HG03354 (cell line): ENCODE results near the gene TET3.

Experiments
- ATAC-seq: cut with Tn5 transposase; IDR thresholded peaks from one replicate; pipeline ENCODE4 v1.9.1; 2021; ENCODE audit warnings: mild to moderate bottlenecking; ENCODE audit not compliant: unreplicated experiment, poor library complexity, severe bottlenecking

Gene TET3

DNA sequence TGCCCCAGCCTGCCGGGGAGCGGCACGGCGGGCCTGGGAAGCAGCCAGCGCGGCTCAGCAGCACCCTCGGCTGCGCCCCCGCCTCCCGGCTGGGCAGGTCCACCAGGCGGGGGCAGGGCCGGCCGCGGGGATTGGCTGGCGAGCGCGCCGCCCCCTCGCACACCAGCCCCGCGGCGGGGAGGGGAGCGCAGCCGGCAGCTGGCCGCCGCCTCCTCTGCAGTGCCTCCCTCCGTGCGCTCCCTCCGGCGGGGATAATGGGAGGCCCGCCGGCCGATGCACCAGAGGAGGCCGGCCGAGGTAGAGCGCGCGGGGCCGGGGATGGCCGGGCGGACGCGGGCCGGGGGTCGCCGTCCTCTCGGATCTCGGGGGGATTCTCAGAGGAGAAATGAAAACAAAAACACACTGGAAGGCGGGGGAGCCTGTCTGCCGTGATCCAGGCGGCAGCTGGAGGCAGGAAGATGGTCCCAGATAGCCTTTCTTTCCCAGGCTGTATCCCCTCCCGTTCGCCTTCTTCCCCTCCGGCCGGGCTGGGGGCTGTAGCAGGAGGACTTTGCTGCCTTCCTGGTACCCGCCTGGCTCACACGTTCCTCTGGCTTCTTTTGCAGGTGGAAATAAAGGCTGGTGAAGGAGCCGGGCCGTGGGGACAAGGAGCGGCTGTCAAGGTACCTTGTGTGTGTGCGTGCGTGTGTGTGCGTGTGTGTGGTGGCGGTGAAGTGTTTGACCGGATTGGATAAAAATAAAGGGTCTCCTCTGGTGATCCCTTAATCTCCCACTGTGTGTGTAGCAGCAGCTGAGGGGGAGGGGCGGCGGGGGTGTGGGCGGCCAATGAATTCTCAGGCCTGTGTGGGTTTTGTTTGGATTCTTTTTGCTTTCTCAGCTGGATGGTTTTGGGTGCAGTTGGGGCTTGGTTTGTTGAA is 18.1 kb downstream of the TET3 start:
- ATAC-seq: peak; percentile 94

DNA sequence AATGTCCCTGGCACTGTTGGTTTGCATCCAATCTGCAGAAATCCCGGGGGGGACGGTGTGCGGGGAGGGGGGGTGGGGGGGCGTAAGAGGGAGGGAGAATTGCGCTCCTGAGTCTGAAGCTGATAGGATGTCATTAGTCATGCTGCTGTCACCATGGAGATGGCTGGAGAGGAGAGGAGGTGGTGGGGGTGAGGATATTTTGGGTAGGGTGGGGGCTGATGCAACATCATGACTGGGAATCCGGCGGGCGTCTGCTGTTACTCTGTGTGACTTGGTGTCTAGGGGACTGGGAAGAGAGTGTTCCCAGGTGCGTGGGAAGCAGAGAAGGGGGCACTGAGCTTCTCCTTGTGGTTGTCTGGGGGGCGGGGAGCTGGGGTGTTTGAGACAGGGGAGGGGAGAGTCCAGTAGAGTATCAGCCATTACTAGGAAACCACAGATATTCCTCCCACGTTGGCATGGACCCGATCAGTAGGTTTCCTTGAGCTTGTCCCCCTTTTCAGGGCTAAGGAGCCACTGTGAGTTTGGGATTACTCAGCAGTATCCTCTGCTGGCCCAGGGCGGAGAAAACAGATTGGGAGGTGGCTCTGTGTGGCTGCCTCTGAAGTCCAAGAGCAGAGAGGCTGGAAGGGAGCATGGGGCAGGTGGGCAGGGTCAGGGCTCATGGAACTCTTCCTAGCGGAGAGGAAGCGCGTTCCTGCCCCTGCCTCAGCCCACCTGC is 18.9 kb downstream of the TET3 start:
- ATAC-seq: no peak

DNA sequence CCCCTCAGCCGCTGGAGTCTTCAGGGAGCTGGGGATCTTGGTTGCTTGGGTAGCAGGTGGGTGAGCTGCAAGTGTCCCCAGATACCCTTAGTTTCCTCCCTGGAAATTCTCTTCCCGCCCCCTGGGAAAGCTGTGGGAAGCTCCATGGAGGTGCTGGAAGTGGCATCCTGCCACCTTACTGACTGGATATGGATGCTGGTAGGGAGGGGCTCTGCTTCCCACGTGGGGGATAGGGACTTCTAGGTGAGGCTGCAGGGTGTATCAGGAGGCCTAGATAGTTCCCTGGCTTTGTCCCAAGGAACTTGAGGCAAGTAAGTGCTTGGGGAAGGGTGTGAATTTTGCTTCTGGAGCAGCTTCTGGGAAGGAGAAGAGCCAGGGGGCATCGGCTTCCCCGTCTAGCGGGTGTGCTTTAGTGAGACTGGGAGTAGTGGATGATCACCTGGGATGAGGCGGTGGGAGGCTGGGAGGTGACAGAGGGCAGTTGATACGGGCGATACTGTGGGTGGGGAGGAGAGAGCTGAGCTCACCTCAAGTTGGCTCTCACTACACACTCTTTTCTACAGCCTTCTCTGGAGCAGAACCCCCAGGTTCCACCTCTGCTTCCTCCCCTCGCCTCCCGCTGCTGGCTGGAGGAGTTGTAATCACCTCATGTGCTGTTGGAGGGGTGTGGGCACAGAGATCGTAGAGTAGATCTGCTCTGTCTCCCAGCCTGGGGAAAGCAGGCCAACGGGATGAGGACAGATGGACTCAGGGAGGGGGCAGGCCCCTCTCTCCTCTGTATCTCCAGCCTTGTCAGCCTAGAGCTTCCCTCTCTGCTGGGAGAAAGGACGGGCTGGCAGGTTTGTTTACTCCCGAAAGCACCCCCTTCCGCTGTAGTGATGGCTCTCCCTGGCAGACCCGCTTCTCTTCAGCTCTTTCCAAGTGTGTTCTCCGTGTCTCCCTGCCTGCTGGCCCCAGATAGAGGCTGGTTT is 19.8 kb downstream of the TET3 start:
- no peak for ATAC-seq

DNA sequence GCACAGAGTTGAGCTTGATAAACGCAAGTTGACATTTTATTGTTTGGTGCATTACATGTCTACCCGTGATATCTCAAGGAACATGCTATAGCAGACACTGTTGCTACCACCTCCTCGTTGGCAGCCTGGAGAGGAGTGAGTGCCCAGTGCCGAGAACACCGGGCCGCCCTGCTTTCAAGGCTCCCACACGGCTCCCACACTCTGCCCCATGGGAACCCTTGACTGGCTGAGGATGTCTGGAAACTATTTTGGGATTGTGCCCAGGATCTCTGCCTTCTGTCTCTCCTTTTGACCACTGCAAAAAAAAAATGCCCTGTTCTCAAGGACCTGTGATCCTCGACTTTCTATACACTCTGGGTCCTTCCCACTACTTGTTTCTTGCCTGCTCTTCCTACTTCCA is 21.1 kb downstream of the TET3 start:
- no peak for ATAC-seq

DNA sequence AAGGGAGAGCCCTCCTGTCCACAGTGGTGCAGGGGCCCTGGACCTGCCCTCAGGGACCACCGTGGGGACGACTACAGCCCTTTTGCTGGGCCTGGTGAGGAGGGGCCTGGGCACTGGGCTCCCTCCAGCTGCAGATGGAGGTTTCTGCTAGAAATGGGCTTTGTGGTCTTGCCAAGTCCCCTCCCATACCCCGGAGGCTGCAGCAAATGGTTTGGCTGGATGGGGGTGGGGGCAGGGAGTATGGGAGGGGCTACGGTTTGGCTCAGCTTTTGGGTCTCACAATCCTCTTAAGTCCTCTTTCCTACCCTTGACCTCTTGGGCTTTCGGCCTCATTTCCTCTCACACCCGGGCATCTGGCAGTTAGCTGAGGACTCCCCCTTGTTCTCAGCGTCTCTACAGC is 21.7 kb downstream of the TET3 start:
- no peak for ATAC-seq

DNA sequence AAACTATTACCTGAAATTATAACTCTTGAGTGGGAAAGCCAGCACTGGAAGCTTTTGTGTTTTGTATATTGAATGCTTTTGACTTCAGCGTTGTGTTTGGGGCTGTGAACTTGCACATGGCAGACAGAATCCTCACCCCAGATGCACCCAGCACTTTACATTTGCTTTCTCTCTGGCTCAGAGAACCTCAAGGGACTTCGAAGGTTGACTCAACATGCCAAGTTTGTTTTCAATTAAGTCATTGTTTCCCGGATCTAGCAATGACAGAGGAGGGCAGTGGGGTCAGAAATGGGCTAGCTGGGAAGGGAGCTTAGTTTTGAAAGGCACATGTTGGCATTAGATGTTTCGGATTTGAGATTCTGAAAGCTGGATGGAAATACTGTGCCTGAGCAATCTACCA is 22.4 kb downstream of the TET3 start:
- no peak for ATAC-seq

DNA sequence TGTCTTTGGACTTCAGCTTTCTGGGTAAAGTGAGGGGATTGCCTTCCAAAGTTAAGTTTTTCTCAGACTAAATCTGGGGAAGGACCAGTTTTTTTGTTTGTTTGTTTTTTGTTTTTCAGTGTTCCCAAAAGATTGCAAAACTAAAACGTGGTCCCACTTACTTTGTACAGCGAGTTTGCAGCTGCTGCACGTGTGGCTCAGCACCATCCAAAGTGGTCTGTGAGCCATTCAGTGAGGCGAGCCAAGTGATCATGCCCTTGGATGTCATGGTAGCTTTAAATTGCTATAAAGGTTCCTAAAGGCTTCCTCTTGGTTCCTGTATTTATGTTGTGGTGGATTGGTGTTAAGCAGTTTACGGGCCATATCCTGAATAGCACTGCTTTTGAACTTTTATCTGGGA is 23.0 kb downstream of the TET3 start:
- ATAC-seq: no peak

DNA sequence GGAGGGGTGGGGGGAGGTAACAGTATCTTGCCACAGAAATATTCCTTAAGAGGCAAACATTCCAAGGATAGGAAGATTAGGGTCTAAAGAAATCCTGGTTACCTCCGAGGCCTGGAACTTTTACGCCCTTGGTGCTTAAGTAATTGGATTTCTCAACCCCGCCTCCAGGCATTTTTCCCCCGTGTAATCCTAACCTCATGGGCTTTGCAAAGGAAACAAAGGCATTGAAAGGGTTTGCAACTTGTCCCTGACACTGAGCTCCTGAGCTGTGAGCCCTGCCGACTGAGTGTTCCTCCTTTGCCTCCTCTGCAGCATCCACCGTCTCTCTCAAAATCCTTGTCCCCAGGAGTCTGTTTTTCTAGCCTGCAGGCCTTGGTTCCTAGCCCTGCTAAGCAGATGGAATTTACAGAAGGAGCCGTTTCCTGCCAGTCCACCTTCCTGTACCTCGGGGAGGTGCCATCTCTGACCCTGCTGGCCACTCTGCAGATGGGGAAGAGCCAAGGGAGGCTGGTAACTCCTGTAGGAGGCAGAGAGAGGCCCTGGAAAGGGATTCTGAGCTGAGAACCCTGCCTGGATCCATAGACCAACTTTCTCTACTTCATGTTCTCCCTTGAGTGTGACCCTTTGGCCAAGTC is 24.2 kb downstream of the TET3 start:
- ATAC-seq: no peak

DNA sequence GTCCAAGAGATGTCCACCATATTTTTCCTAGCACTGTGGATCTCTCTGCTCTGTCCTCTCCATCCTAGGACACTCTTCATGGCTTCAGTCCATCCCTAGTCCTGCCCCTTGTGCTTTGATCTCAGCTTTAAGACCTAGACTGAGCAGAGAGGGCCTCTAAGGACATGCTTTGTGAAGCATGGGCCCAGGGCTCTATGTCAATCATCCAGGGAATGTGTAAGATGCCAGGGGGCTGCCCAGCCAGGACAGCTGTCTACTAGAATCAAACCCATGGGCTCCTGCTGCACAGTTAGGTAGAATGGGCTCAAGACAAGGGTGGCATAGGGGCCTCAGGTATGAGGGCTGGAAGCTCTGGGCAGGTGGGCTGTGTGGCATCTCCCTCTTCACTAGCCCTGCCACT is 24.9 kb downstream of the TET3 start:
- ATAC-seq: no peak

DNA sequence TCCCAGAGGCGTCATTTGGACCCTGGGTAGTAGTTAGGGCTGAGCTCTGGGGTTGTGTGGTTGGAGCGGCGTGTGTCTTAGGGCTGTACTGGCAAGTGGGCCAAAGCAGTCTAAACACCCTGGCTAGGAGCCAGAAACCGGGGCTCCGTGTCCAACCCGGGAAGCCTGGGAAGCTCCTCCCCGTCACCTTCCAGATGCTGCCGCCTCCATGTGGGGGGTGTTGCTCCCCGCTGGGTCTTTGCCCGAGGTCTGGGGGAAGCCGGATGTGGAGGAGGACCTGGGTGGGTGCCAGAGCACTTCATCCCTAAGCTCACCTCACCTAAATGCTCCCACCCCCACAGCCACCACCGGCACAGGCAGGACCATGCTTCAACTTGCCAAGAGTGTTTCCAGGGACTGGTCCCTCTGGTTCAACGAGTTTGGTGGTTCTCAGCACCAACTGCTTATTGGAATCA is 25.4 kb downstream of the TET3 start:
- no peak for ATAC-seq

DNA sequence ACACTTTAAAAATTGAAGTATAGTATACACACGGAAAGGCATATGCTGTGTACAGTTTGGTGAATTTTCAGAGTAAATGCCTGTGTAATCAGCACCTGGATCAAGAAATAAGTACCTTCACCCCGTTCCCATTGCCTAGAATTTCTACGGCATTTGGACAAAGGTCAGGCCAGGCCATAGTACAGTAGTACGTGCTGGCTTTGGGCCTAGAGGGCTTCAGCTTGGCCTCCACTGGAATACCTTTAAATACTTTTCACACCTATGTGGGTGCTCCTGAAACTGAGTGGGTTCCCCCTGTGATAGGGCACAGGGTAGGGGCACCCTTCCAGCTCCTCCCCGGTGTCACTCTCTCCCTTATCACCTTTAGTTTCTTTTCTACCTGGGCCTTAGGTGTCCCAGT is 26.5 kb downstream of the TET3 start:
- no peak for ATAC-seq

DNA sequence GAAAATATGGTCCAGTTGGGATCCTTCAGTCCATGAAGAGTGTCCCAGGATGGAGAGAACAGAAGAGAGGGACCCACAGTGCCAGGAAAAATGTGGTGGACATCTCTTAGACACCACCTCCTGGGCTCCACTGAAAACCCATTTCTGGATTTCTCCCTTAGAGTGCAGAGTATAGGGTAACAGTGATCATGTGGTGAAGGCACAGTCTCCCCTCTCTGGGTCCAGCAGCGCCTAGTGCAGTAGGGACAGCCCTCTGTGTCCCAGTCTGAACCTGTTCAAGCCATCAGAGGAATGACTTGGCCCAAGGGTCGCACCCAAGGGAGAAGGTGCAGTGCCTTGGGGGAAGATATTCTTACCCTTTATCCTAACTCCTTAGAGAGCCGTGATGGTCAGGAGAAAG is 30.1 kb downstream of the TET3 start:
- ATAC-seq: no peak

DNA sequence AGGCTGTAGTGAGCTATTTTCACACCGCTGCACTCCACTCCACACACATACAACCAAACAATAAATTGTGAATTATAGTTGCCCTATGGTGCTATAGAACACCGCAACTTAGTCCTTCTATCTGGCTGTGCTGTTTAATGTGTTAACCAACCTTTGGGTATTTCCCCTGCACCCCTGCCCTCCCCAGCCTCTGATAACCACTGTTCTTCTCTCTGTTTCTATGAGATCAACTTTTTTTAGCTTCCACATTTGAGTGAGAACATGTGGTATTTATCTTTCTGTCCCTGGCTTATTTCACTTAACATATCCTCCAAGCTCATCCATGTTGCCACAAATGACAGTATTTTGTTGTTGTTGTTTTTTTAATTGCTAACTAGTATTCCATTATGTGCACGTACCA is 32.5 kb downstream of the TET3 start:
- no peak for ATAC-seq

DNA sequence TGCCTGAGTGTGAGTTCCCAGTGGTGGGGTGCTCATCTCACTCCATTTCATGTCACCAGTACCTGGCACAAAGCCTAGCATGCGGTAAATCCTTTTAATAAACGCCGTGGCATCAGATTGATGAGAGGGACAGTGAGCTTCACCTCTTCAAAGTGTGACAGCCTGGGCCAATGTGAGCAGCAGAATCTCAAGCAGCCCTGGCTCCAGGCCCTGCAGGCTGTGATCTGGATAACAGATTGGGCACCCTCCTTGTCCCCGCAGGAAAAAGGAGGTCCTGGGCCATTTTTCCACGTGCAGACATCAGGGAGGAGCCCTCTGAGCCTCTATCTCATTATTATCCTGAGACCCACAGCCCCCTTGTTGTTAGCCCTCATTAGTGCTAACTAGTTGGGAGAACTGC is 34.8 kb downstream of the TET3 start:
- no peak for ATAC-seq

DNA sequence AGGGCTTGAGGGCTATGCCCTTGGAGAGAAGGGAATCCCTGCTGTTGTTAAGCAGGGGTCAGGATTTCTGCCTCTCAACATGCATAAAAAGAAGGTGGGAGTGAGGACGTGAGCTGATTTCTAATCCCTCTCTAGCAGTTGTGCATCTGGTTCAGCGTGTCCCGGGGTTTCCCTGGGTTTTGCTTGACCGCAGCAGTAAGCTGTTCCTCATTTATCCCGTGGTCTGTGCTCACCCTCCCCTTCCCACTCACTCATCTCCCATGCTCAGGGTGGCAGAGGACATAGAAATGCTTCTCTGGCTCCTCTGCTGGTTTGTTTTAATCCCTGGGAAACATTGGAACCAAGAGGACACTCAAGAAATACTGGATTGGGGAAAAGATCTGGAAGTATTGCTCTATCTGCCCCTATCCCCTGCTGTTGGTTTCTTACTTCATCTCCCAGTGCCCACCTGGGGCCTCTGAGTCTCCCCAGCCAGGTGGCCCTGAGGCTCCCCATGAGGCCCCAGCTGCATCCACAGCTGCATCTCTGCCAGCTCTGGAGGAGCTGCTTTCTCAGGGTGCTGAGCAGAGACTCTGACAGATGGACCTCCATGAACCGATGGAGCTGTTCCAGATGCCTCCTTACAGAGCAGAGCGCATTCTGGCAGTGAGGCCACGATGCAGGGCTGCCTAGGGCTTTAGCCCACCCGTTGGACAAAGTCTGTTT is 36.1 kb downstream of the TET3 start:
- peak; percentile 45 for ATAC-seq

DNA sequence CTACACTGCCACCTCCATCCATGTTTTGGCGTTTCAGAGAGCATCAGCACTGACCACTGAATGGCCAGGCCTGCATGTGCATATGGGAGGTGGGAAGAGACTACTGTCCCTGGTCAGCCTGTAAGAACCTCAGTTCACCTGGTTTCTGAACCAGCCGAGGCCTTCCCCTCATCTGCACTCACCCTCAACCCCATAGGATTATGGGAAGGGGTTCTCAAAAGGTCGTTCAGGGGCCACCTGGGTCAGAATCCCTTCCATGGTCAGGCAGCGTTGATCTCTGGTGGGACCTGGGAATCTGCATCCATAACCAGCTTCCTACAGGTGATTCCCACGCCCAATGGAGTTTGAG is 36.7 kb downstream of the TET3 start:
- ATAC-seq: no peak

DNA sequence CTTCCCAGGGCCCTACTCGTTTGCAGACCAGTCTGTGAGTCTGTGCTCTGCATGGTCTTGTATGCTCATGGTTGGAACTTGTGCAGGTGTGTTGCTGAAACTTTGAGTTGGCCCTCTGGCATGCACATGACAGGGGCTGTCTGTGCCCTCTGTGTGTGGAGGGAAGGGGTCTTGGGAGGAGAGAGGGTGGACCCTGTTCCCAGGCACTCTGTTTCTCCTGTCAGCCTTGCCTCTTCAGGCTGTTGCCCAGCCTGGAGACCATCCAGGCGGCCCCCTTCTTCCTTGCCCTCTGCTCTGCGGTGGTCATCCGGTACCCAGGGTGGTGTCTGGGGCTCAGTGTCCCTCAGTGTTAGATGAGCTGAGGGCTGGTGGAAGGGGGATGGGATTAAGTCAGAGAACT is 39.5 kb downstream of the TET3 start:
- no peak for ATAC-seq

DNA sequence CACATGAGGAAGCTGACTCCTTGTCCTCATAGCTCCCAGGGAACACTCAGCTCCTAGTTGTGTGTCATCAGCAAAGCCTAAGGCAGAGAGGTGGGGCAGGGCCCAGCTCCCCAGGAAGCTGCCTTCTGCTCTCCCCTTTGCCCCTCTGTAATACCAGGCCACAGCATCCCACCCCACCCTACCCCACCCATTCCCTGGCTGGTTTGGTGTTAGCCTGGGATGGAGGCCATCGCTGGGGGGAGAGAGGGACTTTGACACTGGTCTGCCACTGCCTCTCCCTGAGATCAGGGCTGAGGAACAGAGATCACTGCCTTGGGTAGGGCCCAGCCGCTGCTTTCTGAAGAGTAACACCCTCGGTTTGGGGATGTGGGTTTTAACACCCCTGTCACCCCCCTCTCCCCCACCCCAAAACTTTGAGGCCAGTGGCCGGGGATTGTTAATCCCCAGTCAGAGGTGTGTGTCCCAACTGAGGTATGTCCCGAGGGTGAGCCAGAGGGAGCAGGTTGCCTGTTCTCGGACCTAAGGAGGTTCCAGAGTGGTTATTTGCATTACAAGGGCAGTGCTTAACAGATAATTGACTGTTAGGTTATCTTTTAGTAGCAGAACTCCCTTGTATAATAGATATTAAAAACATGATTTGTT is 41.4 kb downstream of the TET3 start:
- no peak for ATAC-seq
